Ovary (tissue), 9 donors: ENCODE results near the gene SPATA2. TPM values are rescaled to one million over a fixed set of nuclear protein-coding genes. Genes with fewer than 3 reads are reported as not detected.

Experiments used
- DNase-seq, 5 donors: peaks; one replicate each; pipeline ENCODE4 v3.0.0-alpha.2; 2019 to 2020
- H3K27ac ChIP-seq, 2 donors: fragments of 200-600 bp; one replicate each; pipeline versions ENCODE4 v1.5.1 to v1.8.0; 2019 to 2022
- H3K27me3 ChIP-seq: fragments of 200-600 bp; one replicate; pipeline ENCODE4 v1.8.0; 2022
- H3K36me3 ChIP-seq: fragments of 200-600 bp; sonication (generic); one replicate; pipeline ENCODE4 v1.5.1; 2019
- H3K4me1 ChIP-seq: one replicate; pipeline ENCODE4 v1.8.1; 2013; ENCODE audit warnings: mild to moderate bottlenecking, moderate library complexity; ENCODE audit not compliant: insufficient read depth
- H3K4me3 ChIP-seq: fragments of 200-600 bp; sonication (generic); one replicate; pipeline ENCODE4 v1.5.1; 2017
- H3K9me3 ChIP-seq, 2 donors: fragments of 200-600 bp in 1 of 2; sonication (generic) in 1 of 2; one replicate each; pipeline versions ENCODE4 v1.5.1 to v1.8.1; 2013 to 2019; ENCODE audit warnings: mild to moderate bottlenecking in 1 of 2, moderate library complexity in 1 of 2
- CTCF ChIP-seq, 3 donors: fragments of 450-650 bp in 2 of 3; fragments of 200-600 bp in 1 of 3; IDR thresholded peaks; one replicate each; pipeline versions ENCODE4 v1.5.1 to v1.8.0; 2016 to 2022; ENCODE audit warnings: antibody characterized with exemption in 3 of 3, mild to moderate bottlenecking in 1 of 3
- EP300 ChIP-seq: sonication (generic); formaldehyde crosslinking; IDR thresholded peaks from one replicate; pipeline ENCODE4 v1.6.1; 2017; ENCODE audit warnings: antibody characterized with exemption
- POLR2A ChIP-seq: fragments of 450-650 bp; IDR thresholded peaks from one replicate; pipeline ENCODE4 v1.6.1; 2017; ENCODE audit warnings: antibody characterized with exemption, mild to moderate bottlenecking, moderate library complexity
- WGBS, 3 donors: extraction: QIAGEN DNeasy Blood & Tissue Kit in 1 of 3; methylation state at CpG; one replicate each; pipeline versions ENCODE4 v1.1.5 to v1.1.7; 2013 to 2017; 5-methylcytosine and 5-hydroxymethylcytosine counted together
- intact Hi-C, 4 donors: fragments of 100-400 bp; cut with DNase I; formaldehyde crosslinking; loops; one replicate each; pipeline versions ENCODE4 v1.11.0 to v1.15.1; 2022 to 2023
- polyA plus RNA-seq, 2 donors: library from polyadenylated mRNA; stranded (reverse); fragments of 200-250 nt in 1 of 2; fragments of 350-450 nt in 1 of 2; fragmentation: Illumina TruSeq in 1 of 2; extraction: RNeasy Lipid Tissue Mini Kit (QIAGEN cat#74804) in 1 of 2; gene quantifications; one replicate each; pipeline ENCODE4 v1.2.3, GENCODE V29; 2013 to 2014
- total RNA-seq, 7 donors: library from RNA; depleted of rRNA in 2 of 7; stranded (reverse); fragments of >200 nt in 2 of 7; fragmentation: NEBNext Ultra II Directional in 3 of 7; extraction: Animal tissue kit (Norgen Biotek cat#: 25700) in 3 of 7; gene quantifications; one replicate each; pipeline versions ENCODE4 v1.1.0 to v1.2.4, GENCODE V29; 2016 to 2023
- donor health status: DM: no; HTN: no; CAD: no; lungs with moderate emphysema.
- donor health status: DM: no; HTN: no; CAD: no.
- donor health status: Bipolar disorder and iron deficiency.
- donor health status: DM: yes; HTN: yes; CAD: no.
- donor health status: DM: no; HTN: no; CAD: no.
- donor health status: DM: yes; HTN: yes; CAD: no.

SPATA2 gene
- total and polyA plus RNA-seq, 9 donors = 2.3 to 9.8 (median 6.3) TPM

DNA sequence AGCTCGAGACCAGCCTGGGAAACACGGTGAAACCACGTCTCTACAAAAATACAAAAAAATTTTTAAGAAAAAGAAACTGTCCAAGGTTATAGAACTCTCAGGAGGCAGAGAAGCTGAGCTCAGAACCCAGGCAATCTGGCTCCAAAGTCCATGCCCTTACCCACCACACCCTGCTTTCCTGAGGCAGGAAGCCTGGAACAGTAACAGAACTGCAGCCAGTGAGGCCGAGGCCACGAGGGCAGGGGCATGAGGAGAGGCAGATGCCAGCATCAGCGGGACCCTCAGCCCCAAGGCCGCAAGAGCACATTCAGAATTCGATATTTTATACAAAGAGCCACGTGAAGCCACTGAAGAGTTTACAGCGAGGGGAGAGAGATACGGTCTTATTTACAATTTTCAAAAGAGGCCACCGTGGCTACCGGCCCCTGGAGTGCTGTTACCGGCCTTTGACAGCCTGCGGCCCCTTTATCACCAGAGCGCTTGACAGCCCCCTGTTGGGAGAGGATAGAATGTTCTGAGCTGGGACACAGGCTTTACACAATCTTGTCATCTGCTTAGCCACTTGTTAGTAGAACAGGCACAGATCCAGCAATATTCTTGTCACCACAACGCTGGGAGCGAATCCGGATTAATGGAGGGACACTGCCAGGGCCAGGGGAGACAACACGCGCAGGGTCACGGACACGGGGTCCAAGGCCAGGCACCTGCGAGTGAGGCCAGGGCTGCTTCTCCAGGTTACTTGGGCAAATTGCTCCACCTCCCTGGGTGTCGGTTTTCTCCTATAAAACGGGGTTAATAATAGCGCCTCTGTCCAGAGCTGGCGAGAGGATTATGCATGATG lies 5.6 kb downstream of the SPATA2 start:
- no peaks in the 10 kb centered on the region for H3K36me3 ChIP-seq

DNA sequence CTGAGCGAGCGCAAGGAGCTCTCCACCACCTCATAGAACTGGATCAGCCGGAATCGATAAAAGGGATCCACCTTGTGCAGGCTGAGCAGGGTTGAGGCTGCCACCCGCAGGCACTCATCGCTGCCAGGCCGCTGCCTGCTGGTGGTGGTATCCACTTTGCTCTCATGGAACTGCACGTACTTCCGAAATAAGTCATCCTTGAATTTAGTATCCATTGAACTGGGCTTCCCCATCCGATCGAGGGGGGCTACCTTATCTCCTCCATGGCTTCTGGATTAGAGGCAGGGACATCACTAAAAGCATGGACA lies 7.1 kb downstream of the SPATA2 start:
- 93 to 97% (median 93%) methylated on average over 11 of the region's 11 CpGs for WGBS, 3 donors
- H3K4me1 ChIP-seq = no peaks in the 10 kb centered on the region
- TF ChIP-seq EP300 = no peak
- no peak for TF ChIP-seq POLR2A
- TF ChIP-seq CTCF (IDR thresholded peaks at IDR 0.05) = no peak
- H3K9me3 ChIP-seq = no peaks in the 10 kb centered on the region
- H3K4me3 ChIP-seq = no peak overlapping the region
- no peak overlapping the region for H3K27ac ChIP-seq
- intact Hi-C loops = no loop called here
- no peaks in the 10 kb centered on the region for H3K27me3 ChIP-seq
- DNase-seq = no peak
- no peaks in the 10 kb centered on the region for H3K36me3 ChIP-seq

More for the DNA sequence above, 5.6 kb downstream of the SPATA2 start:
- Histone ChIP-seq H3K4me3 (no peak overlapping the region), H3K4me1 (peaks cover 7% of the 10 kb centered on the region), H3K27me3 (no peaks in the 10 kb centered on the region), H3K9me3 (no peaks in the 10 kb centered on the region), H3K27ac (no peak overlapping the region)
- DNase-seq = no peak
- 67 to 69% (median 69%) methylated on average over 28 of the region's 28 CpGs for WGBS, 3 donors
- intact Hi-C loops = no loop called here
- TF ChIP-seq POLR2A = no peak
- no peak for TF ChIP-seq CTCF (IDR thresholded peaks at IDR 0.05)
- no peak for TF ChIP-seq EP300

- no peak overlapping the region for H3K4me3 ChIP-seq
- no peaks in the 10 kb centered on the region for H3K4me1 ChIP-seq
- DNase-seq = no peak
- WGBS, 3 donors = 87 to 89% (median 88%) methylated on average over 19 of the region's 19 CpGs
- intact Hi-C loops = no loop called here
- H3K9me3 ChIP-seq = no peaks in the 10 kb centered on the region
- H3K36me3 ChIP-seq = no peaks in the 10 kb centered on the region
- no peak for TF ChIP-seq CTCF (IDR thresholded peaks at IDR 0.05)
- no peak for TF ChIP-seq EP300
- no peak for TF ChIP-seq POLR2A
- no peaks in the 10 kb centered on the region for H3K27me3 ChIP-seq
- H3K27ac ChIP-seq = no peak overlapping the region
Measured at GRCh38 chr20:49907405-49908257, 7.7 kb downstream of the SPATA2 start.

GRCh38 chr20:49906615-49907154 lies 8.6 kb downstream of the SPATA2 start:
- no peaks in the 10 kb centered on the region for H3K27me3 ChIP-seq
- no peaks in the 10 kb centered on the region for H3K4me1 ChIP-seq
- no peak for DNase-seq
- H3K9me3 ChIP-seq = no peaks in the 10 kb centered on the region
- H3K27ac ChIP-seq = no peak overlapping the region
- 82 to 89% (median 84%) methylated on average over 15 of the region's 15 CpGs for WGBS, 3 donors
- H3K4me3 ChIP-seq = no peak overlapping the region
- intact Hi-C loops = no loop called here
- TF ChIP-seq EP300 (no peak), POLR2A (no peak), CTCF (IDR thresholded peaks at IDR 0.05) (no peak)
- no peaks in the 10 kb centered on the region for H3K36me3 ChIP-seq
